ENCODE measurements around the gene APBB1IP. TPM values are rescaled to one million over a fixed set of nuclear protein-coding genes. Genes with fewer than 3 reads are reported as not detected.

The APBB1IP gene
- total RNA-seq, 2 donors from 2014 or later, result 44.1 to 49.7 TPM

DNA sequence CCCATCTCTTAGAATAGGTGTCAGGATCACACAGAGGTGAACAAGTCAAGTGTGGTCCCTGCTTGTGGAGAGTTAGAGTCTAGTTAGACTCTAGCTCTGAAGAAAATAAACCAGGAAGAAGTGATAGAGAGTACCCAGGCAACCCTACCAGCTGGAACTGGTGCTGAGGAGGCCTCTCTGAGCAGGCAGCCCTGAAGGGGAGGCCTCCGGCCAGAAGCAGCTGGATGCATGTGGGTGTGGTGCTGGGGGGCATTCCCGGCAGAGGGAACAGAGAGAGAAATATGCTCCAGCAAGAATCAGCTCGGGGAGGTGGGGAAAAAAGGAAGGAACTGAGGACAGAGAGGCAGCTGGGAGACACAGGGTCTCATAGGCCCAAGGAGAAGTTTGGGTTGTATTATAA, 68.6 kb downstream of the APBB1IP start:
- Mint-ChIP-seq H3K9me3 (no peaks in the 10 kb centered on the region), H3K27me3 (ENCODE audit: low read depth) (no peaks in the 10 kb centered on the region), H3K4me1 (ENCODE audit: low read depth) (no peaks in the 10 kb centered on the region), H3K36me3 (ENCODE audit: insufficient read depth in 2 of 2) (peaks cover 11 to 24% of the 10 kb centered on the region in 2 donors), H3K27ac (peak overlapping the region; percentile 3), H3K4me3 (no peak overlapping the region)
- ATAC-seq (replicated peaks in 1 of 2) (no peak), DNase-seq (no peak)

DNA sequence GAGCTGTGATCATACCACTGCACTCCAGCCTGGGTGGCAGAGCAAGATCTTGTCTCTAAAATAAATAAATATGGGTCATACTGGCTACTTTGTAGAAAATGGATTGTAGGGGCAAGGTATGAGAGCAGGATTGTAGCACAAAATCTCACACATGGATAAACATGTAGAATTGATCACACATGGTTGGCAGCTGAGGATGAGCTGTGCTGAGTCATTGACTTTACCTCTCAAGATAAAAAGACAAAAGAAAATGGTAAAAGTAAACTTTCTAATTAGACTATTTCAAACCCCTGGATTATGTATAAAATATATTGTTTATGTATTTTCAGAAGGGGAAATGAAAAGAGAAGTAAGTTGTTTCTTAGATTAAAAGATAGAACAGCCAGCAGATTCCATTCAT, 69.3 kb downstream of the APBB1IP start:
- ATAC-seq (replicated peaks in 1 of 2), result no peak
- Mint-ChIP-seq H3K9me3 (no peaks in the 10 kb centered on the region), H3K4me3 (no peak overlapping the region), H3K27me3 (ENCODE audit: low read depth) (no peaks in the 10 kb centered on the region), H3K4me1 (ENCODE audit: low read depth) (no peaks in the 10 kb centered on the region), H3K27ac (peak overlapping the region; percentile 54), H3K36me3 (ENCODE audit: insufficient read depth in 2 of 2) (peaks cover 13 to 30% of the 10 kb centered on the region in 2 donors)
- DNase-seq, result no peak

- ATAC-seq (replicated peaks in 1 of 2), result no peak
- no peaks in the 10 kb centered on the region for H3K27me3 Mint-ChIP-seq (ENCODE audit: low read depth)
- no peak for DNase-seq
- H3K27ac Mint-ChIP-seq, result no peak overlapping the region
- H3K4me1 Mint-ChIP-seq (ENCODE audit: low read depth), result no peaks in the 10 kb centered on the region
- peaks cover 13 to 34% of the 10 kb centered on the region in 2 donors for H3K36me3 Mint-ChIP-seq (ENCODE audit: insufficient read depth in 2 of 2)
- H3K4me3 Mint-ChIP-seq, result no peak overlapping the region
- H3K9me3 Mint-ChIP-seq, result no peaks in the 10 kb centered on the region
These were observed 69.9 kb downstream of the APBB1IP start for GRCh38 chr10:26508016-26508415.

GRCh38 chr10:26509307-26509706, 71.2 kb downstream of the APBB1IP start:
- no peak overlapping the region for H3K4me3 Mint-ChIP-seq
- no peaks in the 10 kb centered on the region for H3K9me3 Mint-ChIP-seq
- no peaks in the 10 kb centered on the region for H3K4me1 Mint-ChIP-seq (ENCODE audit: low read depth)
- no peaks in the 10 kb centered on the region for H3K27me3 Mint-ChIP-seq (ENCODE audit: low read depth)
- ATAC-seq (replicated peaks in 1 of 2) (no peak), DNase-seq (no peak)
- peaks cover 16 to 46% of the 10 kb centered on the region in 2 donors for H3K36me3 Mint-ChIP-seq (ENCODE audit: insufficient read depth in 2 of 2)
- H3K27ac Mint-ChIP-seq, result no peak overlapping the region

- Mint-ChIP-seq H3K9me3 (no peaks in the 10 kb centered on the region), H3K4me3 (no peak overlapping the region)
These were observed 75.0 kb downstream of the APBB1IP start for GRCh38 chr10:26513101-26513500.

GRCh38 chr10:26516540-26517101, 78.5 kb downstream of the APBB1IP start:
- Mint-ChIP-seq H3K27me3 (ENCODE audit: low read depth) (no peaks in the 10 kb centered on the region), H3K27ac (no peak overlapping the region), H3K4me3 (no peak overlapping the region), H3K9me3 (no peaks in the 10 kb centered on the region), H3K4me1 (ENCODE audit: low read depth) (no peaks in the 10 kb centered on the region), H3K36me3 (ENCODE audit: insufficient read depth in 2 of 2) (peaks cover 18 to 57% of the 10 kb centered on the region in 2 donors)
- DNase-seq, result no peak
- ATAC-seq (replicated peaks in 1 of 2), result no peak

More at GRCh38 chr10:26513101-26513500, 75.0 kb downstream of the APBB1IP start:
- no peaks in the 10 kb centered on the region for H3K27me3 Mint-ChIP-seq (ENCODE audit: low read depth)
- DNase-seq, result no peak
- no peak for ATAC-seq (replicated peaks in 1 of 2)
- H3K36me3 Mint-ChIP-seq (ENCODE audit: insufficient read depth in 2 of 2), result peaks cover 14 to 41% of the 10 kb centered on the region in 2 donors
- peak overlapping the region; percentile 40 for H3K27ac Mint-ChIP-seq
- H3K4me1 Mint-ChIP-seq (ENCODE audit: low read depth), result no peaks in the 10 kb centered on the region

GRCh38 chr10:26517141-26517867, 79.2 kb downstream of the APBB1IP start:
- H3K4me1 Mint-ChIP-seq (ENCODE audit: low read depth), result no peaks in the 10 kb centered on the region
- H3K36me3 Mint-ChIP-seq (ENCODE audit: insufficient read depth in 2 of 2), result peaks cover 17 to 56% of the 10 kb centered on the region in 2 donors
- ATAC-seq (replicated peaks in 1 of 2) (no peak), DNase-seq (no peak)
- no peak overlapping the region for H3K4me3 Mint-ChIP-seq
- no peaks in the 10 kb centered on the region for H3K9me3 Mint-ChIP-seq
- H3K27ac Mint-ChIP-seq, result peak overlapping the region; percentile 63
- H3K27me3 Mint-ChIP-seq (ENCODE audit: low read depth), result no peaks in the 10 kb centered on the region

GRCh38 chr10:26519803-26520202, 81.7 kb downstream of the APBB1IP start:
- Mint-ChIP-seq H3K27me3 (ENCODE audit: low read depth) (no peaks in the 10 kb centered on the region), H3K4me3 (no peak overlapping the region)
- no peak for ATAC-seq (replicated peaks in 1 of 2)

DNA sequence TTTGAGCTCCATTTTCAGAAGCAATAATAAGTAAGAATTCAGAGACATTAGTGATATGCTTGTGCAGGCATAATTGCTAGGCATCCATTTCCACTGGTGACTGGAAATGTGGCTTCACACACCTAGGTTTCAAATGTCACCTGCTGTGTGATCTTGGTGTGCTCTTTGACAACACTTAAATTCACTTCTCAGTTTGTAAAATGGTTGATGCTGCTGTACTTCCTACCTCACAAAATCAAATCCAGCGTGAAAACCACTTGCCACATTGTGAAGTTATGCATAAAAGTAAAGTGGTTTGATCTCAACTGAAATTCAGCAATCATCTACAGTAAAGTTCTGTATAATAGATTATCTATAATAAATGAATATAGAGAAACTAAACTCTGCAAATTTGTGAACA, 82.4 kb downstream of the APBB1IP start:
- Mint-ChIP-seq H3K27me3 (ENCODE audit: low read depth) (no peaks in the 10 kb centered on the region), H3K9me3 (no peaks in the 10 kb centered on the region), H3K36me3 (ENCODE audit: insufficient read depth in 2 of 2) (peaks cover 11 to 45% of the 10 kb centered on the region in 2 donors), H3K27ac (peak overlapping the region; percentile 32), H3K4me1 (ENCODE audit: low read depth) (peaks cover 12% of the 10 kb centered on the region), H3K4me3 (no peak overlapping the region)
- ATAC-seq (replicated peaks in 1 of 2) (no peak), DNase-seq (no peak)

More at GRCh38 chr10:26519803-26520202, 81.7 kb downstream of the APBB1IP start:
- H3K36me3 Mint-ChIP-seq (ENCODE audit: insufficient read depth in 2 of 2), result peaks cover 13 to 43% of the 10 kb centered on the region in 2 donors
- no peak overlapping the region for H3K27ac Mint-ChIP-seq
- no peak for DNase-seq
- H3K9me3 Mint-ChIP-seq, result no peaks in the 10 kb centered on the region
- peaks cover 7% of the 10 kb centered on the region for H3K4me1 Mint-ChIP-seq (ENCODE audit: low read depth)

- no peak for ATAC-seq (replicated peaks in 1 of 2)
- no peak overlapping the region for H3K4me3 Mint-ChIP-seq
- H3K4me1 Mint-ChIP-seq (ENCODE audit: low read depth), result peaks cover 15% of the 10 kb centered on the region
- peaks cover 9 to 41% of the 10 kb centered on the region in 2 donors for H3K36me3 Mint-ChIP-seq (ENCODE audit: insufficient read depth in 2 of 2)
- peak overlapping the region; percentile 5 for H3K27ac Mint-ChIP-seq
- no peaks in the 10 kb centered on the region for H3K9me3 Mint-ChIP-seq
- DNase-seq, result no peak
- no peaks in the 10 kb centered on the region for H3K27me3 Mint-ChIP-seq (ENCODE audit: low read depth)
These were observed 86.2 kb downstream of the APBB1IP start for GRCh38 chr10:26524161-26524896.

DNA sequence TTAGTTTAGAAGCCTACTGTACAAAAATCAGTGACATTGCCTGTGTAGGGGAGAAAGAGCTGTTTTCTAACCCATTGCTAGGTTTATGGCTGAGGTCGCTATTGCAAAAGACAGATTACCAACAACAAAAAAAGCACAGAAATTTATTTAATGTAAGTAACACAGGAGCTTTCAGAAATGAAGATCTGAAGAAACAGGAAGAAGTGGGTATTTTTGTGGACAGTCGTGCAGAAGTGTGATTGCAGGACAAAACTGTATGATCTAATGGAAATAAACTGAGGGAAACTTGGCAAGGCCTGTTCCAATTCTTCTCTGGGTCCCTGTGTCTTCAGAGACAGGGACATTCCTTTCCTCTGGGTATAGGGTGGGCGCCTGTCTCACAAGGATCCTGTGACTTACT, 87.4 kb downstream of the APBB1IP start:
- peaks cover 6 to 30% of the 10 kb centered on the region in 2 donors for H3K36me3 Mint-ChIP-seq (ENCODE audit: insufficient read depth in 2 of 2)
- H3K27ac Mint-ChIP-seq, result peak overlapping the region; percentile 30
- no peak overlapping the region for H3K4me3 Mint-ChIP-seq
- H3K9me3 Mint-ChIP-seq, result no peaks in the 10 kb centered on the region
- ATAC-seq (replicated peaks in 1 of 2), result no peak
- peaks cover 15% of the 10 kb centered on the region for H3K4me1 Mint-ChIP-seq (ENCODE audit: low read depth)
- no peak for DNase-seq
- H3K27me3 Mint-ChIP-seq (ENCODE audit: low read depth), result no peaks in the 10 kb centered on the region

DNA sequence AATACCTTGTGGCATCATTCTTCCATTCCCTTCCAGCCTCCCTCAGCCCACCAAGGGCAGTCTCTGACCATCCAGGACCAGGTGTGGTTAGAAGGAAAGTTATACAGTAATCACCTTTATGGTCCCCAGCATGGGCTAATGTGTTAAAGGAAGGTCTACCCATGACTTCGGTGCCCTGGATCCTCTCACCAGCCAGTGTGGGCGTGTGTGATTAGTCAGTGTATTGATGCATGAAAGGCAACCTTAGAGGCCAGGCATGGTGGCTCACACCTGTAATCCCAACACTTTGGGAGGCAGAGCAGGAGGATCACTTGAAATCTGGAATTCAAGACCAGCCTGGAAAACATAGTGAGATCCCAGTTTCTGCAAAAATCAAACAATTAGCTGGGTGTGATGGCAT, 88.9 kb downstream of the APBB1IP start:
- DNase-seq (no peak), ATAC-seq (replicated peaks in 1 of 2) (no peak)
- no peaks in the 10 kb centered on the region for H3K27me3 Mint-ChIP-seq (ENCODE audit: low read depth)
- H3K4me1 Mint-ChIP-seq (ENCODE audit: low read depth), result peaks cover 15% of the 10 kb centered on the region
- peaks cover 6 to 25% of the 10 kb centered on the region in 2 donors for H3K36me3 Mint-ChIP-seq (ENCODE audit: insufficient read depth in 2 of 2)
- H3K9me3 Mint-ChIP-seq, result no peaks in the 10 kb centered on the region
- H3K27ac Mint-ChIP-seq, result no peak overlapping the region
- H3K4me3 Mint-ChIP-seq, result no peak overlapping the region

DNA sequence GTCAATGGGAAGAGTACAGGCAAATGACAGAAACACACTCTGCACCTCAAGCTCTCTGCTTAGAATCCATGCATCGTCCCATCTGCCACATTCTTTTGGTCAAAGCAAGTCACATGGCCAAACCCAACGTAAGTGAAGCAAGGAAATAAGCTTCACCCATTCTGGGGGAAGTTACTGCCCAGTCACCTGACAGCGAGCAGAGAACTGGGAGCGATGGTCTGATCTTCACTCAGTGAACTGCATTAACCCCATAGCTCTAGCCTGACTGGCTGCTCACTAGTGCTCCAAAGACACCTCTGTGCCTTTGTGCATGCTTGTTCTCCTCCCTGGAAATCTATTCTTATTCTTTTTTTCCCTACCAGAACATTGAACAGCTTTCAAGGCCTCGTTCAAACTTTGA, 89.9 kb downstream of the APBB1IP start:
- no peaks in the 10 kb centered on the region for H3K27me3 Mint-ChIP-seq (ENCODE audit: low read depth)
- DNase-seq, result no peak
- no peak overlapping the region for H3K4me3 Mint-ChIP-seq
- peaks cover 3 to 22% of the 10 kb centered on the region in 2 donors for H3K36me3 Mint-ChIP-seq (ENCODE audit: insufficient read depth in 2 of 2)
- ATAC-seq (replicated peaks in 1 of 2), result no peak
- peaks cover 15% of the 10 kb centered on the region for H3K4me1 Mint-ChIP-seq (ENCODE audit: low read depth)
- H3K27ac Mint-ChIP-seq, result no peak overlapping the region
- H3K9me3 Mint-ChIP-seq, result no peaks in the 10 kb centered on the region
